ENCODE measurements around the gene OCRL.

DNA sequence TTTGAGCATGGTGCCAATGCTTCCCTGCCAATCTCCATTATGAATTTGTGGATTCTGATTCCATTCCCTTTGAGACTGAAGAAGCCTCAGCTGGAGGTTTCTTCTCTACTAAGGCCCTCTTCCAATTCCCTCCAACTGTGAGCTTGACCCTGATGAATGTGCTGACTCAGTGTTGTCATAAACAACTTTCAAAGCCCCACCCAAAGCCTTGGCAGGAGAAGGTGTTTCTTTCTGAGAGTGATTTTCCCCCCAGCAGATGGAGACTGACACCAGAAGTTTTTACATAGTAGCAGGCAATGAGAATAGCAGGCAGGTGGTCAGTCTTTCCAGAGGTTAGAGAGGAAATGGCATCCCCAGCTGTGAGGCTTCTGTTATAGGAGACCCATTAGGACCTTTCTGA lies 53.1 kb downstream of the OCRL start:
- TF ChIP-seq, protein P1, sequence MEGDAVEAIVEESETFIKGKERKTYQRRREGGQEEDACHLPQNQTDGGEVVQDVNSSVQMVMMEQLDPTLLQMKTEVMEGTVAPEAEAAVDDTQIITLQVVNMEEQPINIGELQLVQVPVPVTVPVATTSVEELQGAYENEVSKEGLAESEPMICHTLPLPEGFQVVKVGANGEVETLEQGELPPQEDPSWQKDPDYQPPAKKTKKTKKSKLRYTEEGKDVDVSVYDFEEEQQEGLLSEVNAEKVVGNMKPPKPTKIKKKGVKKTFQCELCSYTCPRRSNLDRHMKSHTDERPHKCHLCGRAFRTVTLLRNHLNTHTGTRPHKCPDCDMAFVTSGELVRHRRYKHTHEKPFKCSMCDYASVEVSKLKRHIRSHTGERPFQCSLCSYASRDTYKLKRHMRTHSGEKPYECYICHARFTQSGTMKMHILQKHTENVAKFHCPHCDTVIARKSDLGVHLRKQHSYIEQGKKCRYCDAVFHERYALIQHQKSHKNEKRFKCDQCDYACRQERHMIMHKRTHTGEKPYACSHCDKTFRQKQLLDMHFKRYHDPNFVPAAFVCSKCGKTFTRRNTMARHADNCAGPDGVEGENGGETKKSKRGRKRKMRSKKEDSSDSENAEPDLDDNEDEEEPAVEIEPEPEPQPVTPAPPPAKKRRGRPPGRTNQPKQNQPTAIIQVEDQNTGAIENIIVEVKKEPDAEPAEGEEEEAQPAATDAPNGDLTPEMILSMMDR (conservative IDR thresholded peaks at IDR 0.05; ENCODE audit: low read depth, low read length), result no peak
- no peak for TF ChIP-seq EZH2 (IDR thresholded peaks at IDR 0.05; ENCODE audit: borderline replicate concordance, low read depth, low read length, poor library complexity, severe bottlenecking)
